Sigmoid colon (tissue), 7 donors: ENCODE measurements around the gene AASDH. TPM values are rescaled to one million over a fixed set of nuclear protein-coding genes. Genes with fewer than 3 reads are reported as not detected.
"Not testable (repeated sequence)": the region's sequence is repeated elsewhere in the genome, so short reads cannot be mapped to it uniquely, and the experiment has no call there.

Experiments
- DNase-seq: peaks from one replicate; pipeline ENCODE4 v3.0.0-alpha.2; 2019
- H3K27ac ChIP-seq, 4 donors: fragments of 200-600 bp; sonication (generic); one replicate each; pipeline ENCODE4 v1.5.1; 2016 to 2019; ENCODE audit warnings: mild to moderate bottlenecking in 1 of 4
- H3K27me3 ChIP-seq, 3 donors: fragments of 200-600 bp; sonication (generic); one replicate each; pipeline ENCODE4 v1.5.1; 2019; ENCODE audit warnings: mild to moderate bottlenecking in 1 of 3
- H3K36me3 ChIP-seq, 4 donors: fragments of 200-600 bp; sonication (generic); one replicate each; pipeline ENCODE4 v1.5.1; 2016 to 2019
- H3K4me1 ChIP-seq, 4 donors: fragments of 200-600 bp; sonication (generic); one replicate each; pipeline ENCODE4 v1.5.1; 2017 to 2019
- H3K4me3 ChIP-seq, 4 donors: fragments of 200-600 bp; sonication (generic); one replicate each; pipeline ENCODE4 v1.5.1; 2017 to 2019; ENCODE audit warnings: mild to moderate bottlenecking in 2 of 4, moderate library complexity in 1 of 4
- H3K9me3 ChIP-seq, 4 donors: fragments of 200-600 bp in 3 of 4; sonication (generic) in 3 of 4; one replicate each; pipeline versions ENCODE4 v1.5.1 to v1.6.1; 2013 to 2019
- EP300 ChIP-seq, 4 donors: sonication (generic); formaldehyde crosslinking; IDR thresholded peaks; one replicate each; pipeline ENCODE4 v1.6.1; 2017; ENCODE audit warnings: antibody characterized with exemption in 4 of 4
- POLR2A ChIP-seq, 2 donors: fragments of 450-650 bp; IDR thresholded peaks; one replicate each; pipeline ENCODE4 v1.6.1; 2016; ENCODE audit warnings: antibody characterized with exemption in 2 of 2, mild to moderate bottlenecking in 2 of 2, moderate library complexity in 2 of 2
- POLR2AphosphoS5 ChIP-seq, 4 donors: sonication (generic); formaldehyde crosslinking; IDR thresholded peaks; one replicate each; pipeline ENCODE4 v1.6.1; 2017; ENCODE audit warnings: antibody characterized with exemption in 4 of 4
- WGBS, 2 donors: extraction: QIAGEN DNeasy Blood & Tissue Kit; methylation state at CpG; one replicate each; pipeline ENCODE4 v1.1.7; 2013; 5-methylcytosine and 5-hydroxymethylcytosine counted together
- intact Hi-C: fragments of 100-400 bp; cut with DNase I; formaldehyde crosslinking; loops from one replicate; pipeline ENCODE4 v1.15.1; 2023
- polyA plus RNA-seq, 3 donors: library from polyadenylated mRNA; stranded (reverse); fragments of 200-250 nt; gene quantifications; one replicate each; pipeline ENCODE4 v1.2.3, GENCODE V29; 2013
- total RNA-seq, 4 donors: library from RNA; depleted of rRNA; stranded (reverse); fragments of >200 nt; gene quantifications; one replicate each; pipeline ENCODE4 v1.1.0, GENCODE V29; 2016
- TF ChIP-seq, protein P1 (sequence below), 4 experiments: fragments of 450-650 bp in 3 of 4; fragments of 200-600 bp in 1 of 4; IDR thresholded peaks; one replicate each; pipeline ENCODE4 v1.5.1; 2016 to 2019; ENCODE audit warnings: antibody characterized with exemption in 4 of 4, mild to moderate bottlenecking in 3 of 4, moderate library complexity in 2 of 4
- donor health status: healthy with polysubstance abuse.
- donor health status: Bipolar disorder and iron deficiency.
- donor health status: healthy.

Gene AASDH
- total and polyA plus RNA-seq, 7 donors: 3.2 to 13.4 (median 5.5) TPM

DNA sequence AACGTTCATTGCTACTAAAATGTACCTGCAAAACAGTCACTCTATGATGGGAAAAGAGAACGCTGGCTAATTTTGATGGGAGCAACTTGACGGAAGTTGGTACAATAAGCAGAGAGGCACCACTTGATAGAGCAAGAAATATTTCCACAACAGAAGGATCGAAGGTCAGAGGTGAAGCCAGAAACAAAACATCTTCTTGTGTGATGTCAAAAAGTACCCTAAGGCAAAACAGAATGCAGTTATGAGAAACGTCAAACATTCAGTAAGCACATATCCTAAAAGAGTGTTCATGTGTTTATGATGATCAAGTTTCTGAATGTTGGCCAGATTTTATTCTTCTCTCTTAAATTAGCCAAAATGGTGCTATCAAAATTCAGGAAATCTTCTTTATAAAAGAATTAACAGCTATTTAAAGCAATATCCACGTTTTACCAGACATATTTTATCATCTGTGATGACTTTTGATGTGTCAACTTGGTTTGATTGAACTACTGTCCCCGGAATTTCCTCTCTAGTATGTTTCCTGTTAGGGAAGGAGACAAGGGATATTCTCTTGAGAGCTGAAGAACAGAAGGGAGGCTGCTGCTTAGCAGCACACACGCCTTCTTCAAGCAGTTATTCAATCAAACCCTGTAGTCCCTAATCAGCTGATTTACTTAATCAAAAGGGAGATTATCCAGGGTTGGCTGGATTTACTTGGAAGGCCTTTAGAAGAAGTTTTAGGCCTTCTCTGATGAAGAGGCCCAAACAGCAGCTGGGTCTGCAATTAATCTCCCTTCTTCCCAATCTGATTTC is 15.7 kb downstream of the AASDH start:
- Histone ChIP-seq H3K27me3 (no peaks in the 10 kb centered on the region), H3K9me3 (no peaks in the 10 kb centered on the region), H3K4me3 (no peak overlapping the region), H3K4me1 (no peaks in the 10 kb centered on the region), H3K27ac (no peak overlapping the region), H3K36me3 (peaks cover 0 to 21% (median 3%) of the 10 kb centered on the region in 4 donors)
- no peak for DNase-seq
- WGBS, 2 donors: 79 to 83% methylated on average over 8 of the region's 8 CpGs
- intact Hi-C loops: no loop called here
- TF ChIP-seq POLR2A (IDR thresholded peaks at IDR 0.05) (no peak), EP300 (IDR thresholded peaks at IDR 0.05) (no peak), POLR2AphosphoS5 (IDR thresholded peaks at IDR 0.05) (no peak)
- TF ChIP-seq, protein P1, sequence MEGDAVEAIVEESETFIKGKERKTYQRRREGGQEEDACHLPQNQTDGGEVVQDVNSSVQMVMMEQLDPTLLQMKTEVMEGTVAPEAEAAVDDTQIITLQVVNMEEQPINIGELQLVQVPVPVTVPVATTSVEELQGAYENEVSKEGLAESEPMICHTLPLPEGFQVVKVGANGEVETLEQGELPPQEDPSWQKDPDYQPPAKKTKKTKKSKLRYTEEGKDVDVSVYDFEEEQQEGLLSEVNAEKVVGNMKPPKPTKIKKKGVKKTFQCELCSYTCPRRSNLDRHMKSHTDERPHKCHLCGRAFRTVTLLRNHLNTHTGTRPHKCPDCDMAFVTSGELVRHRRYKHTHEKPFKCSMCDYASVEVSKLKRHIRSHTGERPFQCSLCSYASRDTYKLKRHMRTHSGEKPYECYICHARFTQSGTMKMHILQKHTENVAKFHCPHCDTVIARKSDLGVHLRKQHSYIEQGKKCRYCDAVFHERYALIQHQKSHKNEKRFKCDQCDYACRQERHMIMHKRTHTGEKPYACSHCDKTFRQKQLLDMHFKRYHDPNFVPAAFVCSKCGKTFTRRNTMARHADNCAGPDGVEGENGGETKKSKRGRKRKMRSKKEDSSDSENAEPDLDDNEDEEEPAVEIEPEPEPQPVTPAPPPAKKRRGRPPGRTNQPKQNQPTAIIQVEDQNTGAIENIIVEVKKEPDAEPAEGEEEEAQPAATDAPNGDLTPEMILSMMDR (IDR thresholded peaks at IDR 0.05): no peak

DNA sequence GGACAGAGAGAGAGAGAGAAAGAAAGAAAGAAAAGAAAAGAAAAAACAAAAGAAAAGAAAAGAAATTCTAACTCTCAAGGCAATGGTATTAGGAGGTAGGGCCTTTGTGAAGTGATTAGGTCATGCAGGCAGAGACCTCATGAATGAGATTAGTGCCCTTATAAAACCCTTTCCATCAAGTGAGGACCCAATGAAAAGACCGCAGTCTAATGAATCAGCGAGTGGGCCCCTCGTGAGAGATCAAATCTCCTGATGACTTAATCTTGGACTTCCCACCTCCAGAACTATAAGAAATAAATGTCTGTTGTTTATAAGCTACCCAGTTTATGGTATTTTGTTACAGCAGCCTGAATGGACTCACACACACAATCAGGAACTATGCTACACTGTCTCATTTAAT is 16.9 kb downstream of the AASDH start:
- WGBS, 2 donors: 97% methylated on average over 3 of the region's 3 CpGs
- no peak for DNase-seq
- intact Hi-C loops: no loop called here
- Histone ChIP-seq H3K4me3 (no peak overlapping the region), H3K27me3 (no peaks in the 10 kb centered on the region), H3K4me1 (no peaks in the 10 kb centered on the region), H3K9me3 (no peaks in the 10 kb centered on the region), H3K27ac (no peak overlapping the region), H3K36me3 (peaks cover 0 to 21% (median 3%) of the 10 kb centered on the region in 4 donors)
- TF ChIP-seq, protein P1 (IDR thresholded peaks at IDR 0.05): no peak

DNA sequence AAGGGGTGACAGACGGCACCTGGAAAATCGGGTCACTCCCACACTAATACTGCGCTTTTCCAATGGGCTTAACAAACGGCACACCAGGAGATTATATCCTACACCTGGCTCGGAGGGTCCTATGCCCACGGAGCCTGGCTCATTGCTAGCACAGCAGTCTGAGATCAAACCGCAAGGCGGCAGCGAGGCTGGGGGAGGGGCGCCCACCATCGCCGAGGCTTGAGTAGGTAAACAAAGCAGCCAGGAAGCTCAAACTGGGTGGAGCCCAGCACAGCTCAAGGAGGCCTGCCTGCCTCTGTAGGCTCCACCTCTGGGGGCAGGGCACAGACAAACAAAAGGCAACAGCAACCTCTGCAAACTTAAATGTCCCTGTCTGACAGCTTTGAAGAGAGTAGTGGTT is 24.3 kb downstream of the AASDH start:
- DNase-seq, intact Hi-C loops: not testable (repeated sequence)

DNA sequence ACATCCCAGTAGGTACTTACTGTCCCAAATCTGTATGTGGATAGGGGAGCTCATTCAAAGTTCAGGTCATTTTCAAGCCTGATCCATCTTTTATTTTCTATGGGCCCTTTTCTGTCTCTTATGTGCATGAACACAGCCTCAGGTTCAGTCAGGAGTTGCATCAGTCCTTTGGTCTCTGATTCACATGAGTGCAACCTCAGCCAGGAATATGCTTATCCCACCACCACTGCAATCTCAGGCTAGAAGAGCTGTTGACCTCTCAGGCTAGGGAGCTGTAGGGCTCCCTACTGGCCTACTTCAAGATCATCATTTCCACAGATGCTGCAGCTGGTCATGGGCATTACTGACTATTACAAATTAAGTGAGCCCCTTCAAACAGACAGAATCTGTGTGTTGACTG is 27.2 kb downstream of the AASDH start:
- peaks cover 0 to 3% (median 0%) of the 10 kb centered on the region in 4 donors for H3K36me3 ChIP-seq
- H3K27ac ChIP-seq: no peak overlapping the region
- TF ChIP-seq, protein P1 (IDR thresholded peaks at IDR 0.05): no peak
- TF ChIP-seq POLR2AphosphoS5 (IDR thresholded peaks at IDR 0.05): no peak
- no peak overlapping the region for H3K4me3 ChIP-seq
- intact Hi-C loops: no loop called here
- no peak for DNase-seq
- no peaks in the 10 kb centered on the region for H3K4me1 ChIP-seq
- no peaks in the 10 kb centered on the region for H3K27me3 ChIP-seq
- no peaks in the 10 kb centered on the region for H3K9me3 ChIP-seq

More for the DNA sequence above, 24.3 kb downstream of the AASDH start:
- not testable (repeated sequence) for H3K9me3 ChIP-seq, H3K27me3 ChIP-seq, H3K27ac ChIP-seq, H3K4me1 ChIP-seq, H3K4me3 ChIP-seq, H3K36me3 ChIP-seq
- WGBS, 2 donors: 96 to 97% methylated on average over 12 of the region's 12 CpGs

DNA sequence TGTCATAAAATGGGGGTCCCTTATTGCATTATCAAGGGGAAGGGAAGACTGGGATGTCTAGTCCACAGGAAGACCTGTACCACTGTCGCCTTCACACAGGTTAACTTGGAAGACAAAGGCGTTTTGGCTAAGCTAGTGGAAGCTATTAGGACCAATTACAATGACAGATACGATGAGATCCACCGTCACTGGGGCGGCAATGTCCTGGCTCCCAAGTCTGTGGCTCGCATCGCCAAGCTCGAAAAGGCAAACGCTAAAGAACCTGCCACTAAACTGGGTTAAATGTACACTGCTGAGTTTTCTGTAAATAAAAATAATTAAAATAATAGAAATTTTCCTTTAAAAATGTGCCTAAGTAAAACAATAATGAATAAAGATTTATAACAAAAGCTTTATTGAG is 30.6 kb downstream of the AASDH start:
- TF ChIP-seq EP300 (IDR thresholded peaks at IDR 0.05): no peak
- no peak for TF ChIP-seq POLR2AphosphoS5 (IDR thresholded peaks at IDR 0.05)
- TF ChIP-seq, protein P1 (IDR thresholded peaks at IDR 0.05): no peak
- no peak for TF ChIP-seq POLR2A (IDR thresholded peaks at IDR 0.05)
- WGBS, 2 donors: 98 to 99% methylated on average over 9 of the region's 9 CpGs

More for the DNA sequence above, 30.6 kb downstream of the AASDH start:
- intact Hi-C loops: no loop called here
- Histone ChIP-seq H3K9me3 (no peaks in the 10 kb centered on the region), H3K36me3 (peaks cover 0 to 29% (median 0%) of the 10 kb centered on the region in 4 donors), H3K4me1 (no peaks in the 10 kb centered on the region), H3K27ac (no peak overlapping the region), H3K4me3 (no peak overlapping the region), H3K27me3 (no peaks in the 10 kb centered on the region)
- no peak for DNase-seq
